ENCODE results near the gene LRRC4C. TPM values are rescaled to one million over a fixed set of nuclear protein-coding genes. Genes with fewer than 3 reads are reported as not detected.

LRRC4C gene
- total and polyA plus RNA-seq, 4 donors = 0.10 to 0.93 (median 0.30) TPM

GRCh38 chr11:40338739-40339138 lies 1120.7 kb downstream of the LRRC4C start:
- Histone ChIP-seq H3K9me3 (ENCODE audit: control insufficient read depth in 4 of 4, low read length in 3 of 4) (no peaks in the 10 kb centered on the region), H3K4me1 (ENCODE audit: control insufficient read depth in 4 of 4, insufficient read depth in 4 of 4, low read length in 3 of 4) (no peaks in the 10 kb centered on the region), H3K36me3 (ENCODE audit: control insufficient read depth in 4 of 4, insufficient read depth in 3 of 4, low read depth in 1 of 4, low read length in 3 of 4) (no peaks in the 10 kb centered on the region), H3K4me3 (ENCODE audit: low read depth in 1 of 3, low read length in 3 of 3) (no peak overlapping the region), H3K27me3 (ENCODE audit: control insufficient read depth in 4 of 4, insufficient read depth in 4 of 4, low read length in 3 of 4) (no peaks in the 10 kb centered on the region), H3K27ac (ENCODE audit: low read depth in 1 of 2, low read length in 2 of 2) (no peak overlapping the region), H3K9ac (ENCODE audit: low read depth in 1 of 2, low read length in 2 of 2) (no peak overlapping the region)
- 75% methylated on average over 6 of the region's 6 CpGs for WGBS
- TF ChIP-seq FOXA1 (IDR thresholded peaks at IDR 0.05) (no peak), CTCF (IDR thresholded peaks at IDR 0.05; ENCODE audit: low read depth, low read length, missing input control) (no peak), HNF4A (conservative IDR thresholded peaks at IDR 0.05) (no peak), MAX (IDR thresholded peaks at IDR 0.05) (no peak), EGR1 (IDR thresholded peaks at IDR 0.05; ENCODE audit: low read depth in 2 of 2) (no peak), JUND (IDR thresholded peaks at IDR 0.05) (no peak), ZBTB33 (IDR thresholded peaks at IDR 0.05) (no peak), RAD21 (IDR thresholded peaks at IDR 0.05) (no peak), FOXA2 (IDR thresholded peaks at IDR 0.05) (no peak), NR2F2 (IDR thresholded peaks at IDR 0.05) (no peak), TAF1 (conservative IDR thresholded peaks at IDR 0.05) (no peak), SP1 (IDR thresholded peaks at IDR 0.05) (no peak)
- DNase-seq (ENCODE audit: low spot score) = no peak

GRCh38 chr11:40338062-40338461 lies 1121.4 kb downstream of the LRRC4C start:
- Histone ChIP-seq H3K27me3 (ENCODE audit: control insufficient read depth in 4 of 4, insufficient read depth in 4 of 4, low read length in 3 of 4) (no peaks in the 10 kb centered on the region), H3K9me3 (ENCODE audit: control insufficient read depth in 4 of 4, low read length in 3 of 4) (no peaks in the 10 kb centered on the region), H3K36me3 (ENCODE audit: control insufficient read depth in 4 of 4, insufficient read depth in 3 of 4, low read depth in 1 of 4, low read length in 3 of 4) (no peaks in the 10 kb centered on the region), H3K9ac (ENCODE audit: low read depth in 1 of 2, low read length in 2 of 2) (no peak overlapping the region), H3K4me1 (ENCODE audit: control insufficient read depth in 4 of 4, insufficient read depth in 4 of 4, low read length in 3 of 4) (no peaks in the 10 kb centered on the region), H3K4me3 (ENCODE audit: low read depth in 1 of 3, low read length in 3 of 3) (no peak overlapping the region), H3K27ac (ENCODE audit: low read depth in 1 of 2, low read length in 2 of 2) (no peak overlapping the region)
- WGBS = 92% methylated on average over 3 of the region's 3 CpGs
- DNase-seq (ENCODE audit: low spot score) = no peak
- no peak for TF ChIP-seq SP1 (IDR thresholded peaks at IDR 0.05)
- TF ChIP-seq ZBTB33 (IDR thresholded peaks at IDR 0.05) = no peak
- no peak for TF ChIP-seq TAF1 (conservative IDR thresholded peaks at IDR 0.05)
- TF ChIP-seq REST (IDR thresholded peaks at IDR 0.05) = no peak
- no peak for TF ChIP-seq NR2F2 (IDR thresholded peaks at IDR 0.05)
- no peak for TF ChIP-seq FOXA1 (IDR thresholded peaks at IDR 0.05)
- no peak for TF ChIP-seq ATF3 (IDR thresholded peaks at IDR 0.05)
- TF ChIP-seq JUND (IDR thresholded peaks at IDR 0.05) = no peak
- TF ChIP-seq GABPA (IDR thresholded peaks at IDR 0.05 in 1 of 2, conservative IDR thresholded peaks at IDR 0.05 in 1 of 2) = no peak
- no peak for TF ChIP-seq FOXA2 (IDR thresholded peaks at IDR 0.05)
- TF ChIP-seq HNF4G (IDR thresholded peaks at IDR 0.05) = no peak
- TF ChIP-seq CTCF (IDR thresholded peaks at IDR 0.05; ENCODE audit: low read depth, low read length, missing input control) = no peak
- no peak for TF ChIP-seq MAX (IDR thresholded peaks at IDR 0.05)
- no peak for TF ChIP-seq YY1 (IDR thresholded peaks at IDR 0.05)

Measured in liver (tissue), 9 donors.